Activated CD8-positive, alpha-beta T cell treated with anti-CD3 and anti-CD28 coated beads, Interleukin-2, amount 10 ng/mL, durations not matched to agents 7 days and 5 days (primary cell): ENCODE measurements around the gene CCDC57. TPM values are rescaled to one million over a fixed set of nuclear protein-coding genes. Genes with fewer than 3 reads are reported as not detected.
A peak's percentile ranks its signal among the peaks of the same experiment; 100 is the strongest.

Source experiments
- ATAC-seq: fragments of 150-1000 bp; cut with Tn5 transposase; one replicate; pipeline ENCODE4 v1.10.0; 2021; ENCODE audit warnings: moderate library complexity
- CTCF ChIA-PET: fragments of 350-600 bp; sonication (Branson Sonifier 250); formaldehyde crosslinking; loops from one replicate; lab custom pipeline; 2021; ENCODE audit warnings: antibody characterized with exemption; lab: Charles Lee
- POLR2A ChIA-PET: fragments of 350-600 bp; sonication (Branson Sonifier 250); formaldehyde crosslinking; loops from one replicate; lab custom pipeline; 2021; ENCODE audit warnings: antibody characterized with exemption; lab: Charles Lee
- DNase-seq: peaks from one replicate; pipeline ENCODE4 v3.0.0-alpha.2; 2020
- H3K27ac Mint-ChIP-seq: one replicate; pipeline ENCODE4 v1.8.0; 2021; ENCODE audit warnings: mild to moderate bottlenecking, mixed read lengths
- H3K27me3 Mint-ChIP-seq: one replicate; pipeline ENCODE4 v1.8.0; 2021; ENCODE audit warnings: low read depth, mixed read lengths
- H3K36me3 Mint-ChIP-seq: one replicate; pipeline ENCODE4 v1.8.0; 2021; ENCODE audit warnings: low read depth, mixed read lengths
- H3K4me1 Mint-ChIP-seq: one replicate; pipeline ENCODE4 v1.8.0; 2021; ENCODE audit warnings: low read depth, mixed read lengths
- H3K4me3 Mint-ChIP-seq: one replicate; pipeline ENCODE4 v1.8.0; 2021; ENCODE audit warnings: mild to moderate bottlenecking, mixed read lengths
- H3K9me3 Mint-ChIP-seq: one replicate; pipeline ENCODE4 v1.8.0; 2022; ENCODE audit warnings: mixed read lengths; ENCODE audit not compliant: insufficient read depth
- total RNA-seq, 2 experiments: library from RNA; stranded (reverse); gene quantifications; one replicate each; pipeline ENCODE4 v1.2.3, GENCODE V29; 2021

Gene CCDC57
- total RNA-seq, 2 experiments from 2014 or later: 78.3 to 84.7 TPM

GRCh38 chr17:82112181-82112913 is 100.3 kb downstream of the CCDC57 start:
- peaks cover 23% of the 10 kb centered on the region for H3K4me1 Mint-ChIP-seq
- no peaks in the 10 kb centered on the region for H3K36me3 Mint-ChIP-seq
- H3K27me3 Mint-ChIP-seq: no peaks in the 10 kb centered on the region
- no peaks in the 10 kb centered on the region for H3K9me3 Mint-ChIP-seq
- ATAC-seq (no peak), DNase-seq (no peak)
- no peak overlapping the region for H3K4me3 Mint-ChIP-seq
- CTCF ChIA-PET: interaction anchor here (0.8 kb wide), 1 partner anchor 93 kb away, joined by 4 read pairs; no protein-coding TSS in a partner anchor
- POLR2A ChIA-PET: interaction anchor here (0.9 kb wide), 1 partner anchor 13 kb away, joined by 3 read pairs; no protein-coding TSS in a partner anchor
- no peak overlapping the region for H3K27ac Mint-ChIP-seq

GRCh38 chr17:82110298-82110697 is 102.3 kb downstream of the CCDC57 start:
- DNase-seq: no peak
- POLR2A ChIA-PET: interaction anchor here (1.8 kb wide), 1 partner anchor 17 kb away, joined by 6 read pairs; no protein-coding TSS in a partner anchor
- Mint-ChIP-seq H3K9me3 (no peaks in the 10 kb centered on the region), H3K4me3 (no peak overlapping the region), H3K36me3 (no peaks in the 10 kb centered on the region), H3K27ac (no peak overlapping the region), H3K4me1 (peaks cover 36% of the 10 kb centered on the region), H3K27me3 (no peaks in the 10 kb centered on the region)
- no peak for ATAC-seq
- CTCF ChIA-PET: no interaction called here

GRCh38 chr17:82108961-82109475 is 103.6 kb downstream of the CCDC57 start:
- Mint-ChIP-seq H3K9me3 (no peaks in the 10 kb centered on the region), H3K36me3 (no peaks in the 10 kb centered on the region), H3K4me3 (no peak overlapping the region), H3K4me1 (peaks cover 43% of the 10 kb centered on the region), H3K27ac (no peak overlapping the region), H3K27me3 (no peaks in the 10 kb centered on the region)
- ATAC-seq: no peak
- CTCF ChIA-PET: interaction anchor here (1.5 kb wide), 1 partner anchor 12 kb away, joined by 6 read pairs; no protein-coding TSS in a partner anchor
- POLR2A ChIA-PET: interaction anchor here (1.8 kb wide), 1 partner anchor 18 kb away, joined by 6 read pairs; no protein-coding TSS in a partner anchor
- no peak for DNase-seq

GRCh38 chr17:82108496-82108945 is 104.1 kb downstream of the CCDC57 start:
- Mint-ChIP-seq H3K27me3 (no peaks in the 10 kb centered on the region), H3K36me3 (no peaks in the 10 kb centered on the region), H3K27ac (peak overlapping the region; percentile 4), H3K9me3 (no peaks in the 10 kb centered on the region), H3K4me1 (peaks cover 43% of the 10 kb centered on the region), H3K4me3 (no peak overlapping the region)
- ATAC-seq (no peak), DNase-seq (no peak)
- POLR2A ChIA-PET: interaction anchor here (1.8 kb wide), 1 partner anchor 18 kb away, joined by 6 read pairs; no protein-coding TSS in a partner anchor
- CTCF ChIA-PET: interaction anchor here (1.5 kb wide), 1 partner anchor 12 kb away, joined by 6 read pairs; no protein-coding TSS in a partner anchor

DNA sequence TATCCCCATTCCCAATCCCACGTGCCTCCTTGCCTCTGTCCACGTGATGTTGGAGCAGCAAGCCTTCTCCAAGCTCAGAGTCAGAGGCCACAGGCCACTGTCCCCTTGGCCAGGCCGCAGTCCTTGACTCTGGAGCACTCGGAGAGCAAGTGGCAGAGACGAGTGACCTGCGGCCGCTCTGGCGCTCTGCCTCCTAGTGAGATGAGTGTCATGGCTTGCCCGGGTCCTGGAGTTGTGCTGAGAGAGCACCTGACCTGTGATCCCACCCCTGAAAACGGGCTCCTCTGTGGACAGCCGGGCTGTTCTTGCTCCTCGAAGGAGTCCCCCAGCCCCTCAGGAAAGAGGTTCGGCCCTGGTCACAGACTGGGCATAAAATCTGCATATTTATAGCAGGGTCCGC is 104.6 kb downstream of the CCDC57 start:
- H3K4me3 Mint-ChIP-seq: no peak overlapping the region
- ATAC-seq: no peak
- POLR2A ChIA-PET: no interaction called here

GRCh38 chr17:82107341-82107860 is 105.2 kb downstream of the CCDC57 start:
- no peak for ATAC-seq
- POLR2A ChIA-PET: interaction anchor here (1.0 kb wide), 1 partner anchor 9 kb away, joined by 5 read pairs; the partner anchor contains the start of gene FASN
- H3K36me3 Mint-ChIP-seq: no peaks in the 10 kb centered on the region
- H3K27ac Mint-ChIP-seq: peak overlapping the region; percentile 96
- CTCF ChIA-PET: interaction anchor here (1.5 to 1.9 kb wide), 3 partner anchors 13 to 77 kb away, joined by 6 to 16 read pairs (median 9); no protein-coding TSS in a partner anchor
- no peak for DNase-seq
- H3K4me1 Mint-ChIP-seq: peaks cover 44% of the 10 kb centered on the region
- H3K9me3 Mint-ChIP-seq: no peaks in the 10 kb centered on the region
- H3K4me3 Mint-ChIP-seq: no peak overlapping the region
- H3K27me3 Mint-ChIP-seq: no peaks in the 10 kb centered on the region

More for the DNA sequence above, 104.6 kb downstream of the CCDC57 start:
- CTCF ChIA-PET: interaction anchor here (1.5 kb wide), 1 partner anchor 13 kb away, joined by 6 read pairs; no protein-coding TSS in a partner anchor
- Mint-ChIP-seq H3K27ac (no peak overlapping the region), H3K9me3 (no peaks in the 10 kb centered on the region), H3K36me3 (no peaks in the 10 kb centered on the region), H3K4me1 (peaks cover 43% of the 10 kb centered on the region), H3K27me3 (no peaks in the 10 kb centered on the region)
- DNase-seq: no peak

- ChIA-PET POLR2A (interaction anchor here (0.6 to 1.3 kb wide), 6 partner anchors 8 to 120 kb away, joined by 3 to 7 read pairs (median 4); partner anchors contain the start of gene FASN), CTCF (interaction anchor here (0.7 to 2.8 kb wide), 14 partner anchors 8 to 91 kb away, joined by 3 to 19 read pairs (median 5); partner anchors contain the start of genes DCXR and FASN)
- DNase-seq (no peak), ATAC-seq (no peak)
- H3K4me3 Mint-ChIP-seq: peak overlapping the region; percentile 86
- H3K36me3 Mint-ChIP-seq: no peaks in the 10 kb centered on the region
- no peaks in the 10 kb centered on the region for H3K9me3 Mint-ChIP-seq
- H3K4me1 Mint-ChIP-seq: peaks cover 45% of the 10 kb centered on the region
- H3K27ac Mint-ChIP-seq: peak overlapping the region; percentile 96
- H3K27me3 Mint-ChIP-seq: no peaks in the 10 kb centered on the region
Observed at GRCh38 chr17:82106688-82107305, 105.8 kb downstream of the CCDC57 start.

GRCh38 chr17:82105882-82106687 is 106.6 kb downstream of the CCDC57 start:
- Mint-ChIP-seq H3K27ac (peak overlapping the region; percentile 96), H3K36me3 (no peaks in the 10 kb centered on the region), H3K9me3 (no peaks in the 10 kb centered on the region), H3K4me1 (peaks cover 45% of the 10 kb centered on the region), H3K4me3 (peak overlapping the region; percentile 86), H3K27me3 (no peaks in the 10 kb centered on the region)
- ATAC-seq (peak; percentile 96), DNase-seq (peak; percentile 77)
- POLR2A ChIA-PET: interaction anchor here (0.6 to 1.3 kb wide), 7 partner anchors 8 to 614 kb away, joined by 3 to 7 read pairs (median 3); partner anchors contain the start of gene FASN
- CTCF ChIA-PET: interaction anchor here (0.7 to 2.8 kb wide), 14 partner anchors 8 to 92 kb away, joined by 3 to 19 read pairs (median 5); partner anchors contain the start of genes DCXR and FASN

DNA sequence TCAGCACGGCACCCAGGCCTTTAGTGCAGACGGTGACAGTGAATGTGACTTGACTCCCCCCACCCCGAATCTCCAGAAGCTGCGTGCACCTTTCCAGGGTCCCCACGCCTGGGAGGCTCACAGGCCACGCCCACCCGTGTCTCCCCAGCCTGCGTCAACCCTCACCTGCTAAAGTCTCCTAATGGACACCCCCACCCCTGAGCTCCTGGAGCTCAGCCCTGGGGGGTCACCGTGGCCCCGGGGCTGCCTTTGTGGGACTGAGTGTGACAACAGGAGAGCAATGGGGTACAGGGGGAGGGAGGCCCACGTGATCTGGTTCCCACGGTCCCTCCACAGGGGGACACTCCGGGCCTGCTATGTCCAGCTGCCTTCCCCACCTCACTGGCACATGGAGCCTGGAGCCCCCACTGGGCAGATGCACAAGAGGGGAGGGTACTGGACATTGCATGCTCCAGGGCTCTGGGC is 107.2 kb downstream of the CCDC57 start:
- peak overlapping the region; percentile 96 for H3K27ac Mint-ChIP-seq

GRCh38 chr17:82104797-82105416 is 107.7 kb downstream of the CCDC57 start:
- Mint-ChIP-seq H3K9me3 (no peaks in the 10 kb centered on the region), H3K4me3 (peak overlapping the region; percentile 86), H3K36me3 (peaks cover 7% of the 10 kb centered on the region), H3K4me1 (peaks cover 42% of the 10 kb centered on the region), H3K27ac (peak overlapping the region; percentile 96), H3K27me3 (no peaks in the 10 kb centered on the region)
- ATAC-seq (no peak), DNase-seq (no peak)
- ChIA-PET POLR2A (no interaction called here), CTCF (interaction anchor here (1.5 to 2.8 kb wide), 3 partner anchors 9 to 49 kb away, joined by 5 to 19 read pairs (median 8); no protein-coding TSS in a partner anchor)

More for the DNA sequence above, 107.2 kb downstream of the CCDC57 start:
- peaks cover 44% of the 10 kb centered on the region for H3K4me1 Mint-ChIP-seq
- ChIA-PET CTCF (interaction anchor here (0.8 to 2.8 kb wide), 12 partner anchors 9 to 92 kb away, joined by 3 to 19 read pairs (median 6); partner anchors contain the start of gene DCXR), POLR2A (interaction anchor here (0.6 to 1.3 kb wide), 3 partner anchors 95 to 613 kb away, joined by 3 to 5 read pairs (median 3); no protein-coding TSS in a partner anchor)
- DNase-seq (no peak), ATAC-seq (no peak)
- H3K9me3 Mint-ChIP-seq: no peaks in the 10 kb centered on the region
- no peaks in the 10 kb centered on the region for H3K27me3 Mint-ChIP-seq
- peaks cover 3% of the 10 kb centered on the region for H3K36me3 Mint-ChIP-seq
- peak overlapping the region; percentile 86 for H3K4me3 Mint-ChIP-seq
